A549 (cell line): ENCODE results near the gene ZNF583.

Experiments used
- HDAC2 ChIP-seq: fragments of 200-600 bp; sonication (generic); IDR thresholded peaks from 2 replicates; pipeline ENCODE4 v1.6.1; 2016
- MAFK ChIP-seq: fragments of 450-650 bp; IDR thresholded peaks from 2 replicates; pipeline ENCODE4 v1.6.1; 2014; ENCODE audit not compliant: partially characterized antibody
- NR3C1 ChIP-seq: fragments of >200 bp; sonication (Bioruptor Twin); formaldehyde crosslinking; IDR thresholded peaks from 3 replicates; pipeline ENCODE4 v1.6.1; 2017
- POLR2A ChIP-seq: IDR thresholded peaks from 2 replicates; pipeline ENCODE4 v1.6.1; 2012; ENCODE audit warnings: mild to moderate bottlenecking, low read length
- RAD21 ChIP-seq, 2 experiments: fragments of >200 bp in 1 of 2; sonication (Bioruptor Twin) in 1 of 2; formaldehyde crosslinking in 1 of 2; IDR thresholded peaks in 1 of 2; conservative IDR thresholded peaks in 1 of 2; 2 replicates in 1 of 2; 3 replicates in 1 of 2; pipeline ENCODE4 v1.6.1; 2012 to 2018; ENCODE audit warnings: inconsistent platforms in 1 of 2
- RARB ChIP-seq: fragments of 250-450 bp; sonication (Bioruptor Pico); IDR thresholded peaks from 2 replicates; pipeline ENCODE4 v1.8.0; 2021; ENCODE audit warnings: mild to moderate bottlenecking, moderate library complexity
- RCOR1 ChIP-seq: fragments of 150-350 bp; IDR thresholded peaks from 2 replicates; pipeline ENCODE4 v1.6.1; 2014; ENCODE audit warnings: antibody characterized with exemption, low read length, low read depth
- SMC3 ChIP-seq: fragments of >200 bp; sonication (Bioruptor Twin); formaldehyde crosslinking; IDR thresholded peaks from 3 replicates; pipeline ENCODE4 v1.6.1; 2018; ENCODE audit warnings: inconsistent platforms
- TP53 ChIP-seq: fragments of 250-450 bp; sonication (Bioruptor Pico); IDR thresholded peaks from 2 replicates; pipeline ENCODE4 v1.5.0; 2021; ENCODE audit warnings: mild to moderate bottlenecking, moderate library complexity
- USF2 ChIP-seq: fragments of 450-650 bp; IDR thresholded peaks from 2 replicates; pipeline ENCODE4 v1.6.1; 2014; ENCODE audit warnings: antibody characterized with exemption
- ZC3H11A ChIP-seq: fragments of 450-650 bp; IDR thresholded peaks from 2 replicates; pipeline ENCODE4 v1.6.1; 2014; ENCODE audit warnings: antibody characterized with exemption, mild to moderate bottlenecking
- TF ChIP-seq, protein P1 (sequence below): fragments of >200 bp; sonication (Bioruptor Twin); formaldehyde crosslinking; IDR thresholded peaks from 3 replicates; pipeline ENCODE4 v1.5.1; 2016
- TF ChIP-seq, protein P2 (sequence below): fragments of 200-600 bp; sonication (generic); IDR thresholded peaks from 2 replicates; pipeline ENCODE4 v1.6.1; 2016; ENCODE audit warnings: antibody characterized with exemption, mild to moderate bottlenecking, moderate library complexity
- TF ChIP-seq, protein P3 (sequence below): IDR thresholded peaks from 2 replicates; pipeline ENCODE4 v1.6.1; 2012; ENCODE audit warnings: low read depth, borderline replicate concordance

- no peak for TF ChIP-seq POLR2A
- TF ChIP-seq, protein P1, sequence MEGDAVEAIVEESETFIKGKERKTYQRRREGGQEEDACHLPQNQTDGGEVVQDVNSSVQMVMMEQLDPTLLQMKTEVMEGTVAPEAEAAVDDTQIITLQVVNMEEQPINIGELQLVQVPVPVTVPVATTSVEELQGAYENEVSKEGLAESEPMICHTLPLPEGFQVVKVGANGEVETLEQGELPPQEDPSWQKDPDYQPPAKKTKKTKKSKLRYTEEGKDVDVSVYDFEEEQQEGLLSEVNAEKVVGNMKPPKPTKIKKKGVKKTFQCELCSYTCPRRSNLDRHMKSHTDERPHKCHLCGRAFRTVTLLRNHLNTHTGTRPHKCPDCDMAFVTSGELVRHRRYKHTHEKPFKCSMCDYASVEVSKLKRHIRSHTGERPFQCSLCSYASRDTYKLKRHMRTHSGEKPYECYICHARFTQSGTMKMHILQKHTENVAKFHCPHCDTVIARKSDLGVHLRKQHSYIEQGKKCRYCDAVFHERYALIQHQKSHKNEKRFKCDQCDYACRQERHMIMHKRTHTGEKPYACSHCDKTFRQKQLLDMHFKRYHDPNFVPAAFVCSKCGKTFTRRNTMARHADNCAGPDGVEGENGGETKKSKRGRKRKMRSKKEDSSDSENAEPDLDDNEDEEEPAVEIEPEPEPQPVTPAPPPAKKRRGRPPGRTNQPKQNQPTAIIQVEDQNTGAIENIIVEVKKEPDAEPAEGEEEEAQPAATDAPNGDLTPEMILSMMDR = no peak
- TF ChIP-seq USF2 = no peak
- TF ChIP-seq SMC3 = no peak
- no peak for TF ChIP-seq NR3C1
- no peak for TF ChIP-seq RARB (CRISPR knock-in tag)
- TF ChIP-seq HDAC2 = no peak
- no peak for TF ChIP-seq MAFK
- no peak for TF ChIP-seq RCOR1
- TF ChIP-seq, protein P2, sequence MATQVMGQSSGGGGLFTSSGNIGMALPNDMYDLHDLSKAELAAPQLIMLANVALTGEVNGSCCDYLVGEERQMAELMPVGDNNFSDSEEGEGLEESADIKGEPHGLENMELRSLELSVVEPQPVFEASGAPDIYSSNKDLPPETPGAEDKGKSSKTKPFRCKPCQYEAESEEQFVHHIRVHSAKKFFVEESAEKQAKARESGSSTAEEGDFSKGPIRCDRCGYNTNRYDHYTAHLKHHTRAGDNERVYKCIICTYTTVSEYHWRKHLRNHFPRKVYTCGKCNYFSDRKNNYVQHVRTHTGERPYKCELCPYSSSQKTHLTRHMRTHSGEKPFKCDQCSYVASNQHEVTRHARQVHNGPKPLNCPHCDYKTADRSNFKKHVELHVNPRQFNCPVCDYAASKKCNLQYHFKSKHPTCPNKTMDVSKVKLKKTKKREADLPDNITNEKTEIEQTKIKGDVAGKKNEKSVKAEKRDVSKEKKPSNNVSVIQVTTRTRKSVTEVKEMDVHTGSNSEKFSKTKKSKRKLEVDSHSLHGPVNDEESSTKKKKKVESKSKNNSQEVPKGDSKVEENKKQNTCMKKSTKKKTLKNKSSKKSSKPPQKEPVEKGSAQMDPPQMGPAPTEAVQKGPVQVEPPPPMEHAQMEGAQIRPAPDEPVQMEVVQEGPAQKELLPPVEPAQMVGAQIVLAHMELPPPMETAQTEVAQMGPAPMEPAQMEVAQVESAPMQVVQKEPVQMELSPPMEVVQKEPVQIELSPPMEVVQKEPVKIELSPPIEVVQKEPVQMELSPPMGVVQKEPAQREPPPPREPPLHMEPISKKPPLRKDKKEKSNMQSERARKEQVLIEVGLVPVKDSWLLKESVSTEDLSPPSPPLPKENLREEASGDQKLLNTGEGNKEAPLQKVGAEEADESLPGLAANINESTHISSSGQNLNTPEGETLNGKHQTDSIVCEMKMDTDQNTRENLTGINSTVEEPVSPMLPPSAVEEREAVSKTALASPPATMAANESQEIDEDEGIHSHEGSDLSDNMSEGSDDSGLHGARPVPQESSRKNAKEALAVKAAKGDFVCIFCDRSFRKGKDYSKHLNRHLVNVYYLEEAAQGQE = no peak
- TF ChIP-seq RAD21 (conservative IDR thresholded peaks at IDR 0.05 in 1 of 2, IDR thresholded peaks at IDR 0.05 in 1 of 2) = no peak
- no peak for TF ChIP-seq TP53 (CRISPR knock-in tag)
- TF ChIP-seq, protein P3, sequence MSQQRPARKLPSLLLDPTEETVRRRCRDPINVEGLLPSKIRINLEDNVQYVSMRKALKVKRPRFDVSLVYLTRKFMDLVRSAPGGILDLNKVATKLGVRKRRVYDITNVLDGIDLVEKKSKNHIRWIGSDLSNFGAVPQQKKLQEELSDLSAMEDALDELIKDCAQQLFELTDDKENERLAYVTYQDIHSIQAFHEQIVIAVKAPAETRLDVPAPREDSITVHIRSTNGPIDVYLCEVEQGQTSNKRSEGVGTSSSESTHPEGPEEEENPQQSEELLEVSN = no peak
- no peak for TF ChIP-seq ZC3H11A
Measured at GRCh38 chr19:56356944-56357343, 47.2 kb upstream of the ZNF583 start.
